ENCODE results near the gene TNFSF4.
"Not testable (repeated sequence)": the region's sequence is repeated elsewhere in the genome, so short reads cannot be mapped to it uniquely, and the experiment has no call there.

The TNFSF4 gene

GRCh38 chr1:173245892-173246291, 38.8 kb upstream of the TNFSF4 start:
- DNase-seq: no peak
- Histone ChIP-seq H3K27me3 (ENCODE audit: insufficient read depth, low read depth, severe bottlenecking) (no peaks in the 10 kb centered on the region), H3K36me3 (no peaks in the 10 kb centered on the region), H3K4me3 (ENCODE audit: low read depth, low read length) (no peak overlapping the region), H3K9me3 (ENCODE audit: severe bottlenecking) (peaks cover 7% of the 10 kb centered on the region), H3K27ac (no peak overlapping the region)
- TF ChIP-seq CTCF (IDR thresholded peaks at IDR 0.05; ENCODE audit: low read depth, low read length): no peak

- Histone ChIP-seq H3K27me3 (ENCODE audit: insufficient read depth, low read depth, severe bottlenecking) (no peaks in the 10 kb centered on the region), H3K9me3 (ENCODE audit: severe bottlenecking) (peaks cover 10% of the 10 kb centered on the region), H3K4me3 (ENCODE audit: low read depth, low read length) (no peak overlapping the region), H3K27ac (no peak overlapping the region), H3K36me3 (no peaks in the 10 kb centered on the region)
- no peak for DNase-seq
- TF ChIP-seq CTCF (IDR thresholded peaks at IDR 0.05; ENCODE audit: low read depth, low read length): no peak
These were observed 36.2 kb upstream of the TNFSF4 start for GRCh38 chr1:173243300-173243699.

DNA sequence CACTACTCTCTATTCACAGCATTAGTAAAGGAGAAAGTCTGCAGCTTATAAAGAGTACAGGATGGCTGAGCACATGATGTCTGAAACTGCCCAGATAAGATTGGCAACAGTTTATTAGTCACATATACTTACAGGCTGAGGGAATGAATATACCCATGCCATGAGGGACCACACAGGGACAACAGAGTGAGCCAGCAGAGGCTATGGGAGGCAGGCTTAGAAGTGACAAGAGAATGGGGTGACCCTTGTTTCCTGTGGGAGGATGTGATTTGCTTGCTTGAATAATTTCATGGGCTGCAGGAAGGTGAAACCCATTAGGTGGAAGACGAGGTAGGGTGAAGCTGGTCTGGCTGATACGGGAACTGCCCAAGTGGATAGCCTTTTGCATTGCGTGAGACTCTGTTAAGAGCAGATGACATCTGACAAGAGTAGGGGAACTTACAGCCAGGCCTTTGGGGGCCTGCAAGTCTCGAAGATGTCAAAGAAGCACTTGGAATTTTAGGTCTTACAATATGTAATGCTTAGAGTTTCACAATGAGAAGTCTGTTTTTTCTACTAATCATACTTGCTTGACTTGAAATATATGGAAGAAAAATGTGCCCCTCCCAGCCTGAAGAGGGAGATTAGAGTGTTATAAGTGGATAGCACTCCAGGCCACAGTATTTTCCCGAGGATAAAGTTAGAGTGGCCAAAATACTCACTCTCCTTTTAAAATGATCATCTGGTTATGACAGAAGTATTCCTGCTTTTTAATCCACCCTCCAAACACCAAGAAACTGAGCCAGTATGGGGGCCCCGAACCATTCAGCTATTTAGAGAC, 34.6 kb upstream of the TNFSF4 start:
- TF ChIP-seq CTCF (IDR thresholded peaks at IDR 0.05; ENCODE audit: low read depth, low read length): no peak
- no peaks in the 10 kb centered on the region for H3K36me3 ChIP-seq
- H3K4me3 ChIP-seq (ENCODE audit: low read depth, low read length): no peak overlapping the region
- DNase-seq: no peak
- H3K27ac ChIP-seq: no peak overlapping the region
- H3K27me3 ChIP-seq (ENCODE audit: insufficient read depth, low read depth, severe bottlenecking): no peaks in the 10 kb centered on the region
- peaks cover 10% of the 10 kb centered on the region for H3K9me3 ChIP-seq (ENCODE audit: severe bottlenecking)

DNA sequence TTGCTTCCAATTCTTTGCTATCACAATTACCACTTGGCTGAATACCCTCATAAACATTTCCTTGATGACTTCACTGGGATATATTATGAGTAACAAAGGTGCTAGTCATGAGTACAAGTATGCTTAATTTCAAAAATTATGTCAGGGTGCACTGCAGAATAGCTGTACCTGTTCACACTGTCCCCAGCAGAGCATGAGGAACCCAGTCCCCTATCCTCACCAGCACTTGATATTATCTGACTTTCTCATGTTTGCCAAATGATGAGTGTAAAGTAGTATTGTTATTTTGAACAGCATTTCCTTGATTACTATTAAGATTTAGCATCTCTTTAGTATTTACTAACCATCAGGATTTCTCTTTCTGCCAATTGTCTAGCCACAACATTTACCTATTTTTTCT, 33.5 kb upstream of the TNFSF4 start:
- DNase-seq: no peak
- no peak overlapping the region for H3K27ac ChIP-seq
- no peak overlapping the region for H3K4me3 ChIP-seq (ENCODE audit: low read depth, low read length)
- H3K9me3 ChIP-seq (ENCODE audit: severe bottlenecking): peaks cover 10% of the 10 kb centered on the region
- H3K27me3 ChIP-seq (ENCODE audit: insufficient read depth, low read depth, severe bottlenecking): no peaks in the 10 kb centered on the region
- TF ChIP-seq CTCF (IDR thresholded peaks at IDR 0.05; ENCODE audit: low read depth, low read length): no peak
- no peaks in the 10 kb centered on the region for H3K36me3 ChIP-seq

DNA sequence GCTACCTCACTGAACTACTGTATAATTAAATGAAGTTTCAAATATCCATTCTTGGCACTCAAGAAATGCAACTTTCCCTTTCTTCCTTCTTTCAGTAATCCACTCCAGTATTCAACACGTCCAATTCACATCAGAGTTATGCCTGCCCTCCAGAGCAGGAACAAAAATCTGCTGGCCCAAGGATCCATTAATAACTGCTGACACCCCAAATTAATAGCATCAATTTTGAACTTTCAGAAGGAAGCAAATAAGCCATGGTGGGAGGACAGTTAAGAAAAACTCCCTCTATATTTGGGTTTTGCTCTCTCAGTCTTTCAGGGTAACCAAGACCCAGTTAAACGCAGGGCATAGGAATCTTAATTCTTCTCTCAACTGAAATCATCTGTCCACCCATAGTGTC, 31.9 kb upstream of the TNFSF4 start:
- Histone ChIP-seq H3K36me3 (no peaks in the 10 kb centered on the region), H3K27me3 (ENCODE audit: insufficient read depth, low read depth, severe bottlenecking) (no peaks in the 10 kb centered on the region), H3K9me3 (ENCODE audit: severe bottlenecking) (peaks cover 10% of the 10 kb centered on the region), H3K4me3 (ENCODE audit: low read depth, low read length) (no peak overlapping the region), H3K27ac (no peak overlapping the region)
- no peak for DNase-seq
- no peak for TF ChIP-seq CTCF (IDR thresholded peaks at IDR 0.05; ENCODE audit: low read depth, low read length)

GRCh38 chr1:173234899-173235298, 27.8 kb upstream of the TNFSF4 start:
- no peak overlapping the region for H3K4me3 ChIP-seq (ENCODE audit: low read depth, low read length)
- H3K9me3 ChIP-seq (ENCODE audit: severe bottlenecking): no peaks in the 10 kb centered on the region
- DNase-seq: no peak
- no peaks in the 10 kb centered on the region for H3K36me3 ChIP-seq
- no peak for TF ChIP-seq CTCF (IDR thresholded peaks at IDR 0.05; ENCODE audit: low read depth, low read length)
- no peak overlapping the region for H3K27ac ChIP-seq
- H3K27me3 ChIP-seq (ENCODE audit: insufficient read depth, low read depth, severe bottlenecking): no peaks in the 10 kb centered on the region

DNA sequence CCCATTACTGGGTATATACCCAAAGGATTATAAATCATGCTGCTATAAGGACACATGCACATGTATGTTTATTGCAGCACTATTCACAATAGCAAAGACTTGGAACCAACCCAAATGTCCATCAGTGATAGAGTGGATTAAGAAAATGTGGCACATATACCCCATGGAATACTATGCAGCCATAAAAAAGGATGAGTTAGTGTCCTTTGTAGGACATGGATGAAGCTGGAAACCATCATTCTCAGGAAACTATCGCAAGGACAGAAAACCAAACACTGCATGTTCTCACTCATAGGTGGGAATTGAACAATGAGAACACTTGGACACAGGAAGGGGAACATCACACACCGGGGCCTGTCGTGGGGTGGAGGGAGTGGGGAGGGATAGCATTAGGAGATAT, 27.3 kb upstream of the TNFSF4 start:
- H3K27me3 ChIP-seq (ENCODE audit: insufficient read depth, low read depth, severe bottlenecking); H3K4me3 ChIP-seq (ENCODE audit: low read depth, low read length); H3K9me3 ChIP-seq (ENCODE audit: severe bottlenecking); H3K27ac ChIP-seq; DNase-seq; H3K36me3 ChIP-seq: not testable (repeated sequence)

DNA sequence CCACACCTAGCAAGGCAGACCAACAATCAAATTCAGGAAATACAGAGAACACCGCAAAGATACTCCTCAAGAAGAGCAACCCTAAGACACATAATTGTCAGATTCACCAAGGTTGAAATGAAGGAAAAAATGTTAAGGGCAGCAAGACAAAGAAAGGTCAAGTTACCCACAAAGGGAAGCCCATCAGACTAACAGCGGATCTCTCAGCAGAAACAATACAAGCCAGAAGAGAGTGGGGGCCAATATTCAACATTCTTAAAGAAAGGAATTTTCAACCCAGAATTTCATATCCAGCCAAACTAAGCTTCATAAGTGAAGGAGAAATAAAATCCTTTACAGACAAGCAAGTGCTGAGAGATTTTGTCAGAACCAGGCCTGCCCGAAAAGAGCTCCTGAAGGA, 21.9 kb upstream of the TNFSF4 start:
- not testable (repeated sequence) for H3K36me3 ChIP-seq; DNase-seq; H3K4me3 ChIP-seq (ENCODE audit: low read depth, low read length); H3K9me3 ChIP-seq (ENCODE audit: severe bottlenecking); H3K27me3 ChIP-seq (ENCODE audit: insufficient read depth, low read depth, severe bottlenecking); H3K27ac ChIP-seq

All from WERI-Rb-1 (cell line).